HG03108 (cell line): ENCODE results near the gene MRPL10.

Experiments used
- ATAC-seq: cut with Tn5 transposase; IDR thresholded peaks from one replicate; pipeline ENCODE4 v1.9.1; 2021; ENCODE audit warnings: moderate library complexity; ENCODE audit not compliant: unreplicated experiment

The MRPL10 gene

DNA sequence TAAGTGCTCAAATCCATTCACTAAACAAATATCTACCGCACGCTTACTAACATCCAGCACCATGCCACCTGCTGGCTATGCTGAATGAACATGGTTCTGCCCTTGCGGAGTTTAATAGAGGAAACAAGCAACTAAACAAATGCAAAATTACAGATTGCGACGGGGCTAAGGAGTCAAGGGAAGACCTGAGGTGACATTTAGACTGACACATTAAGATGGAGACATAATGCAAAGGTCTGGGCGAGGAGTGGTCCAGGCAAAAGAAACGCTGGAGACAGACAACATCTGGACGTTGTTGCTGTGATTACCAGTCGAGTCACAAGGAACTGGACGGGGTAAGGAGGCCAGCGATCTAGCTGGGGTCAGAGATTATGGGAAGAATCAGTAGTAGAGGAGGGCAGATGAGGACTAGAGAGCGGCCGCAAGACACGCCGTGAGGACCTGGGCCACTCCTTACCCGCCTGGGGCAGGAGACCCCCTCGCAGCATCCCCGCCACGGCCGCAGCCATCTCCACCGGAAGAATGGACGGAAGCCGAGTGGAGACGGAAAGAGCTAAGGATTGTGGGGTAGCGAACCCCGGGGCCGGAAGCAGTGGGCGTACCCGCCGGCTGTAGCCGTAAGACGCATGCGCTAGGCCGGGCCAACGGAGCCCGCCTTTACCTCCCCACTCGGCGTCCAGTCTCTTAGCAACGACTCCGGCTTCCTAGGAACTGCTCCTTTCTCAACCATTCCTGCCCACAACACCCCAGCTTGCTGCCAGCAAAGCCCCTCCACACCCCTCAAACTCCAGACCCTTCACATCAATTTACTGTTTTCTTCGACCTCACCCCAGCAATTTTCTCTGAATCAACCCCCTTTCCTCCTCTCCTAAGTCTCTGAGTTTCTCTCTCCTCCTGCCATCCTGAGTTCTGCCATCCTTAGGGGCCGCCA, at the start of gene MRPL10, which contains the start of gene LRRC46:
MRPL10 (minus strand) TSS at position 539 of the 931 bp plus-strand sequence; CDS start at position 509, 30 bp downstream.
LRRC46 (plus strand) TSS at position 668 of the 931 bp plus-strand sequence. CDS start 320 bp downstream, outside the sequence.
- peak; percentile 78 for ATAC-seq

GRCh38 chr17:47879776-47880454, 48.6 kb upstream of the MRPL10 start:
- no peak for ATAC-seq

DNA sequence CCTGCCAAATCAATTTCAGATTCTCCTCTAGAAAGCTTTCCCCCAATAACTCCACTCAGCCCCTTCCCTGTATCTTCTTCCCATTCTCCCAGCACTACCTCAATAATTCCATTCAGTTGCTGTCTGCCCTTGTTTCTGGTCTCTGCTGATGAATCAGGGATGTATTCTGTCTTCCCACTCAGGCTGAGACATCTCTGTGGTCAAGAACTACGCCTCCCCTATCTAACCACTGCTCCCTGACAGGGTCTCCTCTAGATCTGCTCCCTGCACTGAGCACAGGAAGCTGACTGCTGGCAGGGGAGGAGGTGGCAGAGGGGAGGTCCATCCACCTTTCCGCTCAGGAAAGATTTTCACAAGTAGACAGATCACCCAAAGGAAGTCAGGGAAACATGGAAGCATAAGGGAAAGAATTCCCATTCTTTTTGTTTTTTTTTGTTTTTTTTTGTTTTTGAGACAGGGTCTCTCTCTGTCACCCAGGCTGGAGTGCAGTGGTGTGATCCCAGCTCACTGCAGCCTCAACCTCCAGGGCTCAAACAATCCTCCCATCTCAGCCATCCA, 47.8 kb upstream of the MRPL10 start:
- ATAC-seq = no peak

- no peak for ATAC-seq
These were observed 47.1 kb upstream of the MRPL10 start for GRCh38 chr17:47878203-47879027.

DNA sequence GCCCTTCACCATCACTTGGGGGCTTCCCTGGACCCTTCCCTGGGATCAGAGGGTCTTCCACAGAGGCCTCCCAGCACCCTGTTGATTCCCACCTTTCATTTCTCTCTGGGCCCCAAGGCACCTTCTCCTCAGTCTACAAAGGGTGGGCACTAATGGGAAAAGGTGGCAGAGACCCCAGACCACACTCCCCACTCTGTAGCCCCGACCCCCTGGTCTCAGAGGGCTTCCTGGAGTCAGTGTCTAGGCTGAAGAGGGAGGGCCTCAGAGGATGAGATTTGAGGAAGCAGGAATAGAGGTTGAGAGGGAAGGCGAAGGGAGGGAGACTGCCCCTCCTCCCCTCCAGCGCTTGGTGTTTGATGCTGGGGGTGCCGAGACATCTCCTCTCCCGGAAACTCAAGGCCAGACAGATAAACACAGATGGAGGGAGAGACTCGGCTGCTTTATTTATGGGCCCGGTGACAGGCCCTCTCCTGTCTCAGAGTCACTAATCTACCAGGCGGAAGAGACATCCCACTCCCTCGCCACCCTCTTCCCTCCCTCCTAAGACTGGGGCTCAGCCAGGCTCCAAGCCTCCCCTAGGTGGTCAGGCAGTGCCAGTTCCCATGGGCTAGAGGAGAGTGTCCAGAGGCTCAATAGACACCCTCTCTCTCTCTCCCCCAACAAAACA, 46.2 kb upstream of the MRPL10 start:
- ATAC-seq = no peak

DNA sequence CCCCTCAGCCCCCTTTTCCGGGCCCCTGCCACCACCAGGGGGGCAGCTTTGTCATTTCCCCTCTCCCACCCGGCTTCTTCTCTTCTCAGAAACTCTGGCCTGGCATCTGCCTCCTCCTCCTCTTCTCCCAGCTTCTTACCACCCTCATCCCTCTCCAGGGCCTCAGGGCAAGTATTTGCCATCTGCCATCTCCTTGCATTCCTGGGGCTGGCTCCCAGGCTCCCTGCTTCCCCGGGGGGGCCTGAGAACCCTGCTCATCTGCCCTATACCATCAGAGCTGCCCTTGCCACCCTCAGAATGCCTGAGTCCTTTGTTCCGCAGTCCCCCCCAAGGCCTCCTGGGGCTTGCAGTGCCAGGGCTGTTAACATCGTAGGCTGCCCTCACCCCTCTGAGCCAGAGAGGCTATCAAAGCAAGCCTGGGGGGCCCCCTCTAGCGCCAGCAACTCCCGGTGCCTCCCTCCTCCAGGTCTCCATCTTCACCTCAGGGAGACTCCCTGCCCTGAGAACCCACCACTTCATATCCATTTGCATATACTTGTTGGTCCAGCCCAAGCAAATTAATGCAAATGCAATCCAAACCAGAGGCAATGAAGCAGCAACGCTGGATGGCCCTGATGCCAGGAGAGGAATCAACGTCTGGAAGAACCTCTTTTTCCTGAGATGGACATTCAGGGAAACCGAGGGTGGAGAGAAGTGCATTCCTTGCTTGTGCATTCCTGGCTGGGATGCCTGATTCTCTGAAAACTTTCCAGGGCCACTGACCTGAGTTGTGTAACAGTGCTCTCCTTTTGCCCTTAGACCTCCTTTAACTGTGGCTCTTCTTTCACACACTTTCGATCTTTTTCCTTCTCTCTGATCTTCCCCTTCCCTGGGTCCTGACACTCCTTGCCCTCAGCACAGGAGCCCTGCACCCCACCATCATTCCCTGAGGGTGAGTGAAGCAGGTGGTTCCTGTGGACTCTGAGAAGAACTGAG, 44.0 kb upstream of the MRPL10 start:
- ATAC-seq = no peak

DNA sequence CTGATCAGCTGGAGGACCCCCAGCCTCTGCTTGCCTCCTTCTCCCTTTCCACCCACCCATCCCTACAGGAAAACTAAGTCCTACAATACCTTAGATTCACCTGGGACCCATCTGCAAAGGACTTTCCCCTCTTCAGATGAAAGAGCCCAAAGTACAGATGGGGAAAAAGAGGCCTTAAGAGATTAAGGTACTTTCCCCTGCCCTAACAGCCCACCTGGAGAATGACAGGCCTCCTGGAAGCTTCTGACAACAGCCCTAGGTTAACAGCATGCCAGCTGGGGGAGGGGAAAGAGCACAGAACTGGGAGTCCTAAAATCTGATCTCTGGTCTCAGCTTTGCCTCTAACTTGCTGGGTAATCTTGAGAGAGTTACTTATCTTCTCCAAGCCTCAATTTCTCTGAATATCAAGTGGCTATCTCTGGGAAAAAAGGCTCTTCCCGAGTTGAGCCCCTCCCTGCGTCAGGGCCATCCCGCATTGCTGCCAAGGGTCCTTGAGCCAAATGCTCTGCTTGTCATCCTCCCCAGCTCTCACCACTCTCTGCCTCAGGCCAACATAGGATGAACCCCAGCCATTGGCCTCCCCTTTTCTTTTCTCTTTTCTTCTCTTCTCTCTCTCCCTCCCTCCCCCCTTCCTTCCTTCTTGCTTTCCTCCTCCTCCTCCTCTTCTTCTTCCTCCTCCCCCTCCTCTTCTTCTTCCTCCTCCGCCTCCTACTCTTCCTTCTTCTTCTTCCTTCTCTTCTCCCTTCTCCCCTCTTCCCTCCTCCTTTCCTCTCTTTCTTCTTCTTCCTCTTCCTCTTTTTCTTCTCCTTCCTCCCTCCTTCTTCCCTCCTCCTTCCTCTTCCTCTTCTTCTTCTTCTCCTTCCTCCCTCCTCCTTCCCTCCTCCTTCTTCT, 42.1 kb upstream of the MRPL10 start:
- ATAC-seq = no peak

- no peak for ATAC-seq
These were observed 41.4 kb upstream of the MRPL10 start for GRCh38 chr17:47872651-47873161.

DNA sequence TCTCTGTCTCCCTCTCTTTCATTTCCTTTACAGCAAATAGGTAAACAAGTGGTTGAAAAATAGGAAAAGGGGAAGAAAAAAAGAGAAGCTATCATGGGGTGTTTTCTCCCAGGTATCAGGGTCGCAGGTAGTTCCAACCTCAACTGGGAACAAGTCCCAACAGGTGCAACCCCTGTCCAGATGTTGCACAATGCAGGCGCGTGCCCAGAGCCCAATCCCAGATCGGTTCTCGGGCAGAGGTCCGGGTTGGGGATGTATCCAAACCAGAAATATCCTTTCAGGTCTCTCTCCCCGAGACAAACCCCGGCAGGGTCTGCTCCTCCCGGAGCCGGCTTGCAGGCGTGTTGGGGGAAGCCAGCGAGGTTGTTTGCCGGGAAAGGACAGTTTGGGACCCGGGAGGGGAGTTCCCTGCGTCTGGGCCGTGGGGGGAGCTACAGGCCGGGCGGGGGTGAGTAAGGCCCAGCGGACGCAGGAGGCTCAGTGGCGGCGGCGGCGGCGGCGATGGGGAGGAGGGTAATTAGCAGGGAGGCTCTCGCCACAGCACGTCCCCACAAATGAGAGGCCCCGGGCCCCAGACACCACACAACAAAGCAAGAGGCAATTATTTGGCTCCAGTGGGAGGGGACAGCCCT, 40.8 kb upstream of the MRPL10 start:
- ATAC-seq = no peak

GRCh38 chr17:47871048-47871447, 39.7 kb upstream of the MRPL10 start:
- ATAC-seq = no peak

GRCh38 chr17:47870056-47870455, 38.7 kb upstream of the MRPL10 start:
- ATAC-seq = no peak

DNA sequence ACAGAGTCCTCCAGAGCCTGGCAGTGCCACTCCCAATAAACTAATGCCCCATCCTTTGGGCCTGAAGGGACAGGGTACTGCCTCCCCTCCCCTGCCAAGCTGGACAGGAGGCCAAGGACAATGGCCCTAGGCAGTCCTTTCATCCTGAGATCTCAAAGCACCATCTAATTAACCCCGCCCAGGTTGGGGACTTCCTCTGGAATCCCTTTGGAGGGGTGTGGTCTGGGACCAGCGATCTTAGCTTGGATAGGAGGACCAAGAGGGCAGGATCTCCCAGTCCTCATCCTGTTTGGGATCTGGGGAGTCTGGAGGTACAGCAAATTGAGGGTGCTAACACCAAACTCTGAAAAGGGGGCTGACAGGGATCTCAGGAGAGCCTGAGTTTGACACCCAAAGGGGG, 37.8 kb upstream of the MRPL10 start:
- no peak for ATAC-seq

- no peak for ATAC-seq
These were observed 36.6 kb upstream of the MRPL10 start for GRCh38 chr17:47867813-47868533.

DNA sequence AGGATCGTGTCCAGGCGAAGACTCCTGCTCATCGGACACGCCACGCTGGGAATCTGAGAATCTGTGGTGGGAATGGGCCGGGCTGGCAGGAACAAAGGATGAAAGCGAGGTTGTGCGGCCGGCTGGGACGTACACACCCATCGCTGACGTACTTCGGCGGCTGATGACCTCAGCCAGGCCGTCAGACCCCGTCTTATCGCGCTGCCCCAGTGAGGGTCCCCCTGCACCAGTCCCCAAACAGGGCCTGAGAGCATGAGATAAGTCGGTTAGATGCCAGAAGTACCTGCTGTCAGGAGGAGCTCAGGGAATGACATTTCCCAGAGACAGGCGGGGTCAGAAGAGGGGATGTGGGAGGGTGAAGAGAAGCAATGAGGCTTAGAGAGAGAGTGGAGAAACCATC, 35.6 kb upstream of the MRPL10 start:
- ATAC-seq = no peak

DNA sequence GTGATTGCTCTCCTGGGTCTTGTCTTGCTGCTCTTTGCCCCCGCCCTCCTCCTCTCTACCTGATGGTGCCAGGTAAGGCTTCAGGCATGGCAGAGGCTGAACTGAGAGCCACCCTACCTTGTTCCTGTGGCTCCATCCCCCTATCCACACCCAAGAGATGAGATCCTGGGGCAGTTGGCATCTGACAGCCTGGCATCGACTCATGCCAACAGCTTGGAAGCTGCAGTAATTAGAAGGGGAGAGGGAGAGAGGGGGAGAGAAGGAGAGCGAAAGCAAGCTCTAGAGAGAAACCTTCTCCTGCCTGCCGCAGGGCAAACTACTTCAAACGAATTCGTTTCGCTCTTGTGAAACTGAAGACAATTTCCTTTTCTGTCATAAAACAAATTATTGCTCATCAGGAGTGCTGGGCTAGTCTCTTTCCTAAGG, 33.5 kb upstream of the MRPL10 start:
- ATAC-seq = no peak

- ATAC-seq = no peak
These were observed 31.5 kb upstream of the MRPL10 start for GRCh38 chr17:47862621-47863440.
